Ammon's horn (tissue), 1 donor: ENCODE results near the gene TBRG1.
A peak's percentile ranks its signal among the peaks of the same experiment; 100 is the strongest.

Experiments used
- DNase-seq: peaks from one replicate; pipeline ENCODE4 v3.0.0-alpha.2; 2016; ENCODE audit warnings: low spot score

The TBRG1 gene

DNA sequence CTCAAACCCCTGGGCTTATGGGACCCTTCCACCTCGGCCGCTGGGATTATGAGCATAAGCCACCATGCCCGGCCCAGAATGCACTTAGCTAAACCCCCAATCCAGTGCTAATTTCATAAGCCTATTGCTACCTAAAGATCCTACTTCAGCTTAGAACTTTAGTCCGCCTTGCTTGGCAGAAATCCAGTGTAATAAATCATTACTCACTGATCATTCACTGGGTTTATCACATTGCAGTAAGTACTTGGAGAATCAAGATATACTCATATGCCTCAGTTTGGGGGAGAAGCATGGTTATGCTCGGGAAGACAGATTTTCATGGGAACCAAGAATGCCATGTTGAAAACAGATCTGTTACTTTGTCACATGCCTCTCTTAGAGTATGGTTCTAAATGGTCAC is 3.8 kb upstream of the TBRG1 start:
- no peak for DNase-seq

DNA sequence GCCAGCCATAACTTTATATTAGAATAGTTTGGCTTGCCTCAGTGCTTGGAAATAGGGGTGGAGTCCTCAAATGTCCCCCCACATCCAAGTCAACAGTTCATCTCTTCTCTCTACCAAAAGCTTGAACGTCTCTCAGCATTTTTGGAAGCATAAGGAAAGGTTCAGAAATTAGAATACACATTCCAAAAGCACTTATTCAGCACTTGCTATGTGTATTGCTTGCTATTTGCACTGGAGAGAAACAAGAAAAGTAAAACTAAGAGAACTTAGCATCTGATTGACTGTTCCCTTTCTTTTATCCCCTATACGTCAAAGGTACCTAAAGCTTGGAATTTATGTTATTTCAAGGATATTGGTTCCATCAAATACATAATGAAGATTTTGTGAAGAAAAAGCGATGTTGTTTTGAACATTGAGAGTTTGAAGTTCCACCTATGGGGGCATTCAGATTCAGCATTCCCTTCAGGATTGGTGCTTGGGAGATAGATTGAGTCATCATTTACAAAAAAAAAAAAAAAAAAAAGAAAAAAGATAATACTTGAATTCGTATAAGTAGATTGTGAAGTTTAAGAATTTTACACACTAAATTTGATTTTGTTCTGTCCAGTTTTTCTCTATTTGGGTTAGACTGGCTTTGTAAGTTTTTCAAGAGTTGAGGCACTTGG is 1.3 kb downstream of the TBRG1 start:
- no peak for DNase-seq

GRCh38 chr11:124625504-124626168 is 3.0 kb downstream of the TBRG1 start:
- DNase-seq = no peak

GRCh38 chr11:124627546-124627945 is 4.9 kb downstream of the TBRG1 start:
- no peak for DNase-seq

DNA sequence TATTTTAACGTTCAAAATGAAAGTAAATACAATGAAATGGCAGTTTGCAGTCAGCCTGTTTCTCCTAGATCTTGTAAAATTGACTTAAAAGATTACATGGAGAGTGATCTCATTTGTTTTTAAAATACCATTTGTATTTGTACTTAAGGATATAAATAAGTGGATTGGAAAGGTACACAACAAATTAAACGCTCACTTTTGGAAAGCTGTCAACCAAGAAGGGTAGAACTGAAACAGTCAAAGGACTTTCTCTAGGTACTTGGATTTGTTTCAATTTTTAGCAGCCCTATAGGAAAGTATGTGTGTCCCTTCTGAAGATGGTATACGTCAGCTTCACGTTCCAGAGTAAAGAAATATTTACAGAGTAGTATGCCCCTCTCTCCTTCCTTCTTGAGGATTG is 7.3 kb downstream of the TBRG1 start:
- DNase-seq = no peak

DNA sequence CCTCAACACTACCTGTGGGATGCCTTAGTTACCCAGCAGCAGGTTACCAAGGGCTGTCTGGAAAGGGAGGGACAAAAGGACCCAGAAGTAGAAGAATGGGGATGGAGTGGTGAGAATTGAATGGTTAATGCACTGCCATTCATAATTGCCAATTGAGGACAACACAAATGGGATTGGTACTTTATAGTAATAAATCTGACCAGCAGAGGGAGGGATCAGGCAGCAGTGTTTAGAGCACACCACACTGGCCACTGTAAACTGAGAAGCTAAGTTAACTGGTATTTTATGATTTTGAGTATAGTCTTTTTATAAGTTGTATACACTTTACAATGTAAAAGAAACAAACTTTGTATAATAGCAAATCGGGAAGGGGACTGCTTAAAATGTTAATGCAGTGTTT is 10.7 kb downstream of the TBRG1 start:
- DNase-seq = no peak

DNA sequence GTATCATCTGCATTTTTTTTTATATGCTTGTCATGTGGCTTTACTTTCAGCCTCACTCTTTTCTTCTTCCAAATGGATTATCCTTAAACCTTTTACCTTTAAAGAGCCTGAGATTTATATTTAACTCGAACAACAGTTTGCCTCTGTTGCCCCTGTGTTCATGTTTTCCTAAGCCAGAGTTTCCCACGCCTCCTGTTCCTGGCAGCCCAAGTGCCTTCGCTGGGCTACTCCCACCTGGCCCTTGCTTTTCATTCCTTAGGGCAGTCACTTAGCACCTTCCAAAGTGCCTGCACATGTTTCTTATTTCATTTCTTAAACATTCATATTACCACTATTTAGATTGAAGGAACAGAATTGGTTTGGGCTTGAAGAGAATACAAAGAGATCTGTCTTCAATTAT is 13.3 kb downstream of the TBRG1 start:
- no peak for DNase-seq

GRCh38 chr11:124638500-124638899 is 15.8 kb downstream of the TBRG1 start:
- DNase-seq = no peak

DNA sequence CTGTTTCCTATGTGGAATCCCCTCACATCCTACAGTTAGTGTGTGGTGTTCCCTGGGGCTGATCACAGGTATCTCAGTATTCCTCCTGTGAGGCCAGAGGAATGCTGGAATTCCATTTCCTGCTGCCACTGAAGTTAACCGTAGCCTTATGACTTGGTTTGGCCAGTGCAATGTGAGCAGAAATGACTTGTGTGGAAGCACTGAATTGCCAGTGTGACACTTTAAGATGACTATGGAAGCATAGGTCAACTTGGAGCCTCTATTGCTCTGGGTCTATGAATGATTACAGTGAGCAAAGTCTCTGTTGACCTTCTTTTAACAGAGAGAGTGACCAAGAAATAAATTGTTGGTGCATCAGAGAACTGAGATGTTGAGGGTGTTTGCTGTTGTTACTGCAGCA is 16.5 kb downstream of the TBRG1 start:
- no peak for DNase-seq

GRCh38 chr11:124640666-124641065 is 18.0 kb downstream of the TBRG1 start:
- DNase-seq = no peak

DNA sequence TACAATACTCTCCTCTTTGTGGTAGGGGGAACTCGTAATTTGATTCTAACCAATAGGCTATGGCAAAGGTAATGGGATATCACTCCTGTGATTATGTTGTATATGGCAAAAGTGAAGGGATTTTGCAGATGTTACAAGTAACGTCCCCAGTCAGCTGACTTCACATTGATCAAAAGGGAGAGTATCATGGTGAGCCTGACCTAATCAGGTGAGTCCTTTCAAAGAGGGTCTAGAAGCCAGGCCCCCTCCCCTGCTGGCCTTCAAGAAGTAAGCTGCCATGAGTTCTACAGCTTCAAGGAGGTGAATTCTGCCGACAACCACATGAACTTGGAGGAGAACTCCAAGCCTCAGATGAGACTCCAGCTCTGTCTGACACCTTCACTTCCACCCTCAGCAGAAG is 20.0 kb downstream of the TBRG1 start:
- DNase-seq = no peak

- no peak for DNase-seq
These were observed 20.5 kb downstream of the TBRG1 start for GRCh38 chr11:124643042-124643604.

GRCh38 chr11:124643605-124644425 is 21.2 kb downstream of the TBRG1 start:
- no peak for DNase-seq

GRCh38 chr11:124644426-124645280 is 22.0 kb downstream of the TBRG1 start:
- DNase-seq = peak; percentile 87

- DNase-seq = no peak
These were observed 23.5 kb downstream of the TBRG1 start for GRCh38 chr11:124646148-124646547.

DNA sequence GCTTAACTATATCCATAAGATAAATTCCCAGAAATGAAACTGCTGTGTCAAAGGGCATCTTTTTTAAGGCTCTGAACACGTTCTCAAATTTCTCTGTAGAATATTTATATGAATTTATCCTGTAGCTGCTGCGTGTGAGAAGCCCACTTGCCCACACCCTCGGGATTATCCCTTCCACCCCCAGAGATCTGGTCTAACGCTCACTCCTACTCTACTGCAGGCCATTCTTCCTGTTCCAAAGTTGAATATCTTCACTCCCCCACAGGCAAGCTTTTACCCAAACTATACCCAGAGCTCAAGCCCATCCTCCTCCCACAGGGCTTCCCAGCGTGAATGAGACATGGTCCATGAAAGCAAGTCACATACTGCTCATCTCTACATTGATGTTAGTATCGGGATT is 25.9 kb downstream of the TBRG1 start:
- DNase-seq = no peak

- DNase-seq = peak; percentile 76
These were observed 34.3 kb downstream of the TBRG1 start for GRCh38 chr11:124656774-124657630.

DNA sequence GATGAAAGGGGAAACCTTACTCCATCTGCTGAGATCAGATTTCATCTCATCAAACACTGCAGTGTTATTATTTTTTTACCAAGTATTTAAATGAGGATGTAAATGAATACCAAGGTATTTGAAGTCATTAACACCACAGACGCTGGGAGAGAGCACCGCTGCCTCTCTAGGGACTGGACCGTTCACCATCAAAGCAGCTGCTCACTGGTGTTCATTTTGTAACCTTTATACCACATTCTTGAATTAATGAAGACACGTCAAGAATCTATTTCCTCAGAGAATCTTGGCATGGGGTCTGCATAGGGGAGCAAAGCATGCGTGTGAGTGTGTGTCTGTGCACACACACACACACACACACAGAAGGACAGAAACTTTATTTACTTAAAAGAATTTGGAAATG is 35.2 kb downstream of the TBRG1 start:
- no peak for DNase-seq

DNA sequence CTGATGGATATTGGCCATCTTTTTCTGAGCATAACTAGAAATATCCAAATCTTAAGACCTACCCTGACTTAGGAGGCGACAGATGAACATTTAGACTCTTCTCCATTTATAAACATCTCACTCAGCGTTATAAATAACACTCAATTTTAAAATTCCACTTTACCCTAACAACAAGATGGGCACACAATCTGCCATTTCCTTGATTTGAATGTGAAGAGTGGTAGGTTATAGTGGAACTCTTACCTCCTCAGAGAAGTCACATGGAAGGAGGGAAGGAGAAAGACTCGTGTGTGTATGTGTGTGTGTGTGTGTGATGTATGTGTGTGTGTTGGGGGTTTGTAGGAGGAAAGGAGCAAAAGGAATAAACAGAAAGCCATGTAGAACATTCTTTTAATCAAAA is 35.8 kb downstream of the TBRG1 start:
- DNase-seq = no peak

GRCh38 chr11:124658986-124659385 is 36.3 kb downstream of the TBRG1 start:
- DNase-seq = no peak

- no peak for DNase-seq
These were observed 38.9 kb downstream of the TBRG1 start for GRCh38 chr11:124661553-124661952.
